GM12878 (cell line): Measurements from ENCODE around the gene UBQLN4. TPM values are rescaled to one million over a fixed set of nuclear protein-coding genes. Genes with fewer than 3 reads are reported as not detected.

Experiments used
- ATAC-seq: fragments of 200-7000 bp; cut with Tn5 transposase; 3 replicates; pipeline ENCODE4 v1.9.1; 2020; ENCODE audit warnings: mild to moderate bottlenecking, moderate library complexity
- BruUV-seq: library from RNA; stranded (reverse); fragments of 400-500 nt; replicated peaks from 2 replicates; lab custom pipeline; 2021; lab: Mats Ljungman, UMichigan
- CTCF ChIA-PET: fragments of 300-600 bp; sonication (Branson Sonifier 250); formaldehyde crosslinking; extraction: SDS; loops from one replicate; lab custom pipeline; 2021; ENCODE audit warnings: inconsistent platforms; lab: Yijun Ruan, JAX
- POLR2A ChIA-PET: fragments of 350-600 bp; formaldehyde crosslinking; extraction: SDS; loops from one replicate; lab custom pipeline; 2021; ENCODE audit warnings: inconsistent platforms; lab: Charles Lee
- RAD21 ChIA-PET: fragments of 300-600 bp; sonication (Branson Sonifier 250); formaldehyde crosslinking; loops from one replicate; lab custom pipeline; 2023; ENCODE audit warnings: antibody characterized with exemption; ENCODE audit not compliant: unreplicated experiment; lab: Charles Lee
- SMC1A ChIA-PET: fragments of 300-600 bp; sonication (Branson Sonifier 250); formaldehyde crosslinking; loops from one replicate; lab custom pipeline; 2023; ENCODE audit not compliant: unreplicated experiment, uncharacterized antibody; lab: Charles Lee
- DNase-seq: peaks from one replicate; pipeline ENCODE4 v3.0.0-alpha.2; 2011; ENCODE audit warnings: low read depth, low spot score
- FAIRE-seq: peaks from 3 replicates; lab custom pipeline; 2011; peaks lifted over from hg19 to GRCh38; lab: Jason Lieb, UNC
- H2AFZ ChIP-seq: 2 replicates; pipeline ENCODE4 v1.6.0; 2011; ENCODE audit warnings: low read depth, low read length, control low read depth; ENCODE audit not compliant: control insufficient read depth
- H3K27ac ChIP-seq: 2 replicates; pipeline ENCODE4 v1.5.1; 2011; ENCODE audit warnings: control low read depth; ENCODE audit not compliant: control insufficient read depth, insufficient read depth
- H3K27me3 ChIP-seq, 2 experiments: replicated peaks in 1 of 2; 2 replicates each; pipeline versions ENCODE4 v1.6.0 to v1.6.1; 2011; ENCODE audit warnings: low read length in 1 of 2; ENCODE audit not compliant: control insufficient read depth in 2 of 2, insufficient read depth in 2 of 2
- H3K36me3 ChIP-seq, 2 experiments: 2 replicates each; pipeline ENCODE4 v1.5.1; 2011; ENCODE audit warnings: low read length in 1 of 2; ENCODE audit not compliant: control insufficient read depth in 2 of 2, insufficient read depth in 2 of 2
- H3K4me1 ChIP-seq: 2 replicates; pipeline ENCODE4 v1.6.1; 2011; ENCODE audit warnings: mild to moderate bottlenecking, low read length, moderate library complexity, mixed read lengths; ENCODE audit not compliant: control insufficient read depth, insufficient read depth
- H3K4me2 ChIP-seq: 2 replicates; pipeline ENCODE4 v1.6.0; 2011; ENCODE audit warnings: control low read depth; ENCODE audit not compliant: control insufficient read depth, insufficient read depth
- H3K4me3 ChIP-seq: fragments of 200-600 bp; sonication (generic); 2 replicates; pipeline ENCODE4 v1.5.1; 2016
- H3K79me2 ChIP-seq: 2 replicates; pipeline ENCODE4 v1.6.0; 2011; ENCODE audit warnings: low read length; ENCODE audit not compliant: control insufficient read depth, insufficient read depth
- H3K9ac ChIP-seq: 2 replicates; pipeline ENCODE4 v1.8.0; 2011; ENCODE audit warnings: low read length, control low read depth, mixed read lengths; ENCODE audit not compliant: control insufficient read depth, insufficient read depth
- H3K9me3 ChIP-seq: replicated peaks from 3 replicates; pipeline ENCODE4 v1.5.1; 2011; ENCODE audit warnings: mild to moderate bottlenecking, low read length; ENCODE audit not compliant: control insufficient read depth, insufficient read depth
- H4K20me1 ChIP-seq: 2 replicates; pipeline ENCODE4 v1.6.0; 2011; ENCODE audit not compliant: control insufficient read depth, insufficient read depth
- CBFB ChIP-seq: IDR thresholded peaks from 2 replicates; pipeline ENCODE4 v1.6.1; 2016; ENCODE audit warnings: antibody characterized with exemption, low read depth
- CREB1 ChIP-seq: IDR thresholded peaks from 2 replicates; pipeline ENCODE4 v1.6.1; 2012; ENCODE audit warnings: low read depth, mild to moderate bottlenecking, inconsistent platforms
- CTCF ChIP-seq, 3 experiments: IDR thresholded peaks in 2 of 3; conservative IDR thresholded peaks in 1 of 3; 2 replicates each; pipeline ENCODE4 v1.5.1; 2011; ENCODE audit warnings: low read depth in 3 of 3, low read length in 3 of 3, mild to moderate bottlenecking in 3 of 3, control low read depth in 2 of 3, moderate library complexity in 2 of 3, inconsistent platforms in 1 of 3, mixed read lengths in 1 of 3; ENCODE audit not compliant: control insufficient read depth in 2 of 3, insufficient read depth in 1 of 3; ENCODE audit errors: extremely low read depth in 1 of 3
- DPF2 ChIP-seq: fragments of 450-650 bp; IDR thresholded peaks from 2 replicates; pipeline ENCODE4 v1.6.1; 2017; ENCODE audit warnings: mild to moderate bottlenecking
- ETV6 ChIP-seq, 2 experiments: fragments of 450-650 bp in 1 of 2; IDR thresholded peaks in 1 of 2; conservative IDR thresholded peaks in 1 of 2; 2 replicates each; pipeline ENCODE4 v1.6.1; 2014; ENCODE audit warnings: antibody characterized with exemption in 1 of 2, borderline replicate concordance in 1 of 2, low read depth in 1 of 2, mild to moderate bottlenecking in 1 of 2, moderate library complexity in 1 of 2
- GABPA ChIP-seq: IDR thresholded peaks from 2 replicates; pipeline ENCODE4 v1.6.1; 2014; ENCODE audit warnings: antibody characterized with exemption, low read depth, mild to moderate bottlenecking, inconsistent platforms
- MTA2 ChIP-seq: fragments of 450-650 bp; IDR thresholded peaks from 2 replicates; pipeline ENCODE4 v1.6.1; 2016; ENCODE audit warnings: low read depth, mild to moderate bottlenecking, moderate library complexity
- NFYA ChIP-seq: IDR thresholded peaks from 2 replicates; pipeline ENCODE4 v1.6.1; 2011; ENCODE audit warnings: low read depth, mild to moderate bottlenecking, low read length, improper control_type of control experiment, borderline replicate concordance
- NR2F1 ChIP-seq: fragments of 450-650 bp; conservative IDR thresholded peaks from 2 replicates; pipeline ENCODE4 v1.6.1; 2017; ENCODE audit warnings: mild to moderate bottlenecking
- POLR2A ChIP-seq: IDR thresholded peaks from 2 replicates; pipeline ENCODE4 v1.6.1; 2011; ENCODE audit warnings: low read depth, mild to moderate bottlenecking, low read length
- POLR2AphosphoS5 ChIP-seq: IDR thresholded peaks from 2 replicates; pipeline ENCODE4 v1.6.1; 2011; ENCODE audit warnings: mild to moderate bottlenecking, low read length, inconsistent platforms
- RBBP5 ChIP-seq: fragments of 200-600 bp; sonication (generic); conservative IDR thresholded peaks from 2 replicates; pipeline ENCODE4 v1.6.1; 2016
- RELA ChIP-seq: fragments of 450-650 bp; IDR thresholded peaks from 2 replicates; pipeline ENCODE4 v1.8.0; 2014; ENCODE audit warnings: borderline replicate concordance; ENCODE audit not compliant: partially characterized antibody
- RUNX3 ChIP-seq: IDR thresholded peaks from 2 replicates; pipeline ENCODE4 v1.6.1; 2012; ENCODE audit warnings: low read length, inconsistent platforms
- SMAD5 ChIP-seq: IDR thresholded peaks from 2 replicates; pipeline ENCODE4 v1.6.1; 2016; ENCODE audit warnings: antibody characterized with exemption, low read depth
- SREBF1 ChIP-seq: IDR thresholded peaks from 2 replicates; pipeline ENCODE4 v1.6.1; 2012; ENCODE audit warnings: mild to moderate bottlenecking, low read length
- TAF1 ChIP-seq: IDR thresholded peaks from 2 replicates; pipeline ENCODE4 v1.6.1; 2011; ENCODE audit warnings: mild to moderate bottlenecking, low read depth, low read length, borderline replicate concordance
- TCF7 ChIP-seq: IDR thresholded peaks from 2 replicates; pipeline ENCODE4 v1.6.1; 2014; ENCODE audit warnings: antibody characterized with exemption, borderline replicate concordance
- YY1 ChIP-seq: IDR thresholded peaks from 2 replicates; pipeline ENCODE4 v1.6.1; 2011; ENCODE audit warnings: low read depth, mild to moderate bottlenecking, low read length
- ZNF207 ChIP-seq: fragments of 450-650 bp; IDR thresholded peaks from 2 replicates; pipeline ENCODE4 v1.6.1; 2014; ENCODE audit warnings: antibody characterized with exemption, mild to moderate bottlenecking, borderline replicate concordance
- ZNF274 ChIP-seq: IDR thresholded peaks from one replicate; pipeline ENCODE4 v1.8.0; 2011; ENCODE audit not compliant: insufficient read length, insufficient read depth
- WGBS: methylation state at CpG from one replicate; pipeline ENCODE4 v1.1.6; 2016; ENCODE audit warnings: low lambda C conversion rate; ENCODE audit not compliant: insufficient replicate concordance, insufficient coverage; ENCODE audit errors: missing lambda C conversion rate; 5-methylcytosine and 5-hydroxymethylcytosine counted together
- in situ Hi-C: fragments of 300-500 bp; cut with MboI; formaldehyde crosslinking; loops from 9 replicates; pipeline ENCODE4 v1.14.3; 2018; ENCODE audit warnings: mixed read lengths
- intact Hi-C: fragments of 100-400 bp; cut with micrococcal nuclease; formaldehyde crosslinking; loops from one replicate; pipeline ENCODE4 v1.14.2; 2022; ENCODE audit not compliant: unreplicated experiment
- polyA plus RNA-seq, 11 experiments: library from polyadenylated mRNA; depleted of rRNA in 4 of 11; unstranded in 6 of 11; stranded (reverse) in 5 of 11; fragments of >200 nt; fragmentation: Nextera tagmentation in 4 of 11; fragmentation: Illumina TruSeq in 1 of 11; extraction: Ambion mirVana in 4 of 11; extraction: Trizol in 1 of 11; gene quantifications; 1 replicate in 1 of 11; 2 replicates in 10 of 11; pipeline versions ENCODE4 v1.2.1 to v1.2.3, GENCODE V29; 2011 to 2016; ENCODE audit warnings: inconsistent platforms in 2 of 11, missing spikeins in 2 of 11, low read depth in 1 of 11
- total RNA-seq, 4 experiments: library from RNA; depleted of rRNA in 3 of 4; stranded (reverse); fragments of >200 nt in 3 of 4; fragmentation: Illumina TruSeq in 1 of 4; extraction: Trizol in 1 of 4; gene quantifications; 2 replicates each; pipeline versions ENCODE4 v1.2.1 to v1.2.3, GENCODE V29; 2013 to 2021
- TF ChIP-seq, protein P1 (sequence below): fragments of 450-650 bp; IDR thresholded peaks from 2 replicates; pipeline ENCODE4 v1.6.1; 2014; ENCODE audit warnings: mild to moderate bottlenecking

UBQLN4 gene
- total and polyA plus RNA-seq, 10 of the 15 experiments (the other 5 are each of a cell fraction or from before 2014, with no cell fraction given), result 10.0 to 44.6 (median 19.7) TPM

DNA sequence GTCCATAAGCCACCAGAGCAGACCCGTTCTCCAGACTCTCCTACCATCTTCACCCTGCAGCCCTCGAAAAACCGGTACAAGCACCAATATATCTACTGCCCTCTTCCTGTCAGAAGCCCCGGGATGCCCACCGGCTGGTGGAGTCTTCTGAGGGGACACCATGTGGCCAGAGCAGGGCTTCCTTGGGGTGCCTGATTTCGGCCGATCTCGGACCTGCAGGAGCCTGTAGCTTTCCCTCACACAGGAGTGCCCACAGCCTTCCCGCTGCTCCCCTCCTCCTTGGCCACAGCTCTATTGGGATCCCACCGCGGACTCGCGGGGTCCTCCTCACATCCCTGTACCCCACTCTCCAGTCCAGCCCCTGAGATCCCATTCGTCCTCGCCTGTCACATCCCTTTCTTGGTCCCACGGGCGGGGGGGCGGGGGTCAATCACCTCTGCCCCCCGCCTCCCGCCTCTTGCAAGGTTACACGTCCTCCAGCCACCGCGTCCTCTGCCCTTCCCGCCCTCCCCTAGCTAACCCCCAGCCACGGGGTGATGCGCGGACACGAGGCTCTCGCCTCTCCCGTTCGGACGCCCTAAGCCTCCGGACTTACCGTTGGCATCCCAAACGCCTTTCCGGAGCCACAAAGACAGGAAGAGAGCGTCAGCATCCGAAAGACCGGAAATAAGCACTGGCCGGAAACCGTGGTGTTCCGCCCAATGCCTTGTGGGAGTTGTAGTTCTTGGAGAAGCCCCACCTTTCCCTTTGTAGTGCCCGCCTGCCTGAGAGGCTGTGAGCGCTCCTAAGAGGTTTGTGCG, 33.1 kb downstream of the UBQLN4 start, which contains the start of gene SSR2:
Gene SSR2 (minus strand): TSS at position 659 of the 800 bp plus-strand sequence. CDS start 784 bp downstream, outside the sequence.
- H2AFZ ChIP-seq, result peak within 1 kb of the TSS; percentile 93
- no peaks in the 10 kb centered on the region for H3K9me3 ChIP-seq
- H3K4me1 ChIP-seq, result peaks cover 6% of the 10 kb centered on the region
- under 1% methylated on average over 41 of the region's 45 CpGs for WGBS
- peak within 1 kb of the TSS; percentile 78 for H3K27ac ChIP-seq
- ChIA-PET POLR2A (interaction anchor here (0.6 to 1.2 kb wide), 6 partner anchors 26 to 270 kb away, joined by 3 to 4 read pairs (median 4); partner anchors contain the start of gene ARHGEF2), RAD21 (interaction anchor here (0.6 to 1.7 kb wide), 6 partner anchors 16 to 80 kb away, joined by 3 to 6 read pairs (median 4); partner anchors contain the start of gene ARHGEF2), CTCF (interaction anchor here (1.4 to 3.4 kb wide), 4 partner anchors 31 to 86 kb away, joined by 3 to 14 read pairs (median 10); no protein-coding TSS in a partner anchor), SMC1A (interaction anchor here (0.9 to 2.5 kb wide), 6 partner anchors 31 to 184 kb away, joined by 3 to 14 read pairs (median 4); partner anchors contain the start of gene SYT11)
- H3K36me3 ChIP-seq, result peaks cover 4 to 7% of the 10 kb centered on the region in 2 experiments
- intact Hi-C loops (loop anchor here (2.0 kb wide), 1 partner anchor 34 kb away; the partner anchor contains the start of gene LAMTOR2), in situ Hi-C loops (no loop called here)
- peak within 1 kb of the TSS; percentile 92 for H3K4me3 ChIP-seq
- ATAC-seq, result peak; percentile 100
- H3K4me2 ChIP-seq, result peak within 1 kb of the TSS; percentile 96
- no peaks in the 10 kb centered on the region for H4K20me1 ChIP-seq
- peak within 1 kb of the TSS; percentile 91 for H3K9ac ChIP-seq
- BruUV-seq, result no TSS peak
- H3K79me2 ChIP-seq, result peaks cover 23% of the 10 kb centered on the region
- peak; percentile 76 for DNase-seq
- peak; percentile 100 for FAIRE-seq
- no peaks in the 10 kb centered on the region; a peak in 1 of 4 replicates for H3K27me3 ChIP-seq
- 0 out of 6 replicates have a peak, but pooled peaks of 1 of the 3 experiments have one; percentile 9 for TF ChIP-seq CTCF (IDR thresholded peaks at IDR 0.05 in 2 of 3, conservative IDR thresholded peaks at IDR 0.05 in 1 of 3; ENCODE audit: control insufficient read depth in 2 of 3, extremely low read depth in 1 of 3, insufficient read depth in 1 of 3, low read depth in 3 of 3, low read length in 3 of 3)
- TF ChIP-seq ZNF207, result 0 out of 2 replicates have a peak, but pooled peaks have one; percentile 81
- peak; percentile 91 for TF ChIP-seq POLR2AphosphoS5
- TF ChIP-seq TCF7, result peak; percentile 61; the same call in 1 of the 2 replicates
- no peak for TF ChIP-seq ETV6 (conservative IDR thresholded peaks at IDR 0.05 in 1 of 2, IDR thresholded peaks at IDR 0.05 in 1 of 2; ENCODE audit: borderline replicate concordance in 1 of 2, low read depth in 1 of 2)
- TF ChIP-seq YY1, result peak; percentile 34; the same call in 1 of the 2 replicates
- TF ChIP-seq GABPA, result peak; percentile 96
- peak; percentile 37; the same call in 1 of the 2 replicates for TF ChIP-seq SREBF1
- peak; percentile 63 for TF ChIP-seq RUNX3
- peak; percentile 32 for TF ChIP-seq RELA
- TF ChIP-seq POLR2A, result peak; percentile 91
- TF ChIP-seq ZNF274, result no peak
- TF ChIP-seq MTA2, result no peak
- no peak for TF ChIP-seq NFYA
- peak; percentile 89 for TF ChIP-seq CREB1
- TF ChIP-seq, protein P1, sequence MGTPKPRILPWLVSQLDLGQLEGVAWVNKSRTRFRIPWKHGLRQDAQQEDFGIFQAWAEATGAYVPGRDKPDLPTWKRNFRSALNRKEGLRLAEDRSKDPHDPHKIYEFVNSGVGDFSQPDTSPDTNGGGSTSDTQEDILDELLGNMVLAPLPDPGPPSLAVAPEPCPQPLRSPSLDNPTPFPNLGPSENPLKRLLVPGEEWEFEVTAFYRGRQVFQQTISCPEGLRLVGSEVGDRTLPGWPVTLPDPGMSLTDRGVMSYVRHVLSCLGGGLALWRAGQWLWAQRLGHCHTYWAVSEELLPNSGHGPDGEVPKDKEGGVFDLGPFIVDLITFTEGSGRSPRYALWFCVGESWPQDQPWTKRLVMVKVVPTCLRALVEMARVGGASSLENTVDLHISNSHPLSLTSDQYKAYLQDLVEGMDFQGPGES, result 0 out of 2 replicates have a peak, but pooled peaks have one; percentile 21
- TF ChIP-seq RBBP5, result no peak
- peak; percentile 68; the same call in 1 of the 2 replicates for TF ChIP-seq TAF1
- TF ChIP-seq CBFB, result peak; percentile 56; the same call in 1 of the 2 replicates
- 0 out of 2 replicates have a peak, but pooled peaks have one; percentile 23 for TF ChIP-seq NR2F1
- TF ChIP-seq SMAD5, result peak; percentile 74; the same call in 1 of the 2 replicates
- TF ChIP-seq DPF2, result no peak
